CD1c-positive myeloid dendritic cell (primary cell): Measurements from ENCODE around the gene EXOC2.
"Not testable (repeated sequence)": the region's sequence is repeated elsewhere in the genome, so short reads cannot be mapped to it uniquely, and the experiment has no call there.

Experiments used
- DNase-seq: peaks from one replicate; pipeline ENCODE4 v3.0.0-alpha.2; 2016; ENCODE audit errors: extremely low spot score

The EXOC2 gene

GRCh38 chr6:635233-635632, 57.7 kb downstream of the EXOC2 start:
- DNase-seq: no peak

DNA sequence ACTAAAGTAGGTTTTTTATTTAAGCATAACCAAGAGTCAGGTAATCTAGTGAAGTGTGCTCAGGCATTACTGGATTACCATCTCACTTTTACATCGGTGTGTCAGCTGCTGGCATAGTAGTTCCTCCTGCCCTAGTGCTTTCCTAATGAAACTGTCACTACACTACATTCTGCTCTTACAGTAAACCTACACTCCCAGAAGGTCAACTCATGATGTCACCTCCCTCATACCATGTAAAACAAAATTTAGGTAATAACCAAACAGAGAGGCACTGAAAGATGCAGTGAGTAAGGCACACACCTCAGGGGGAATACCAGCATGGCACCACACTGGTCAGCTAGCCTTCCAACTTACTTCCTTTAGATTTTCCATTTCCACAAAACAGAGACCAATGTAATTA, 59.3 kb downstream of the EXOC2 start:
- DNase-seq: no peak

DNA sequence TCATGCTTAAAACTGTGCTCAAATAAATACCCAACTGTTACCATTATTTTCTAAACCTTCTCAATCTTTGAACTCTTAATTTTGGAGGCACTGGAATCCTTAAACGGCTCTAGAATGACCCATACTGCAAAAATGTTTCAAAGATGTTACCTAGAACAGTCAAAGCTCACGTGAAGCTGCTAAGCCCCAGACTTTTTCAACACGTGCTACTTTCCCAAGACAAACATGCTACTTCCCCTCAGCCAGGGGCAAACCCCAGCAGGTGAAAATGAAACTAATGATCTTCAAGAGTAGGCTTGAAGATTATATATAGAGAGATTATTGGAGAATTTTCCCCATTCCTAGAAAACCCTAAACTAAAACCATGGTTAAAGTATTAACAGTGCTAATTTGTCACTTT, 64.2 kb downstream of the EXOC2 start:
- no peak for DNase-seq

DNA sequence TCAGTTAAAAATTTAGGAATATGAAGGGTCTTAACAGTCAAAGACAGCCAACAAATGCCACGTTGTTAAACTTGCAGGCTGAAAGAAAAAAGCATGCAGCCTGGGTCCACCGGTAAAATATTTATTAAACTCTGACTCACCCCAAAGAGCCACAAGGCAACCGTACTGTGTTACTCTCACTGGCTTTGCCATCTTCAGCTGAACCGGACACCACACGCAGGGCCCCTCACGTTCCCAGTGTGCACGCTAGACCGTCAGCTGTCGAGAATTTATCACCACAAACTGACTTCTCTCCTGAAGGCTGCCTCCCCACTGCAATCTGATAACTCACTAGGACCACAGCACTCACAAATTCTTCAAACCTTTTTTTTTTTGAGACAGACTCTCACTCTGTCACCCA, 66.7 kb downstream of the EXOC2 start:
- no peak for DNase-seq

- DNase-seq: no peak
Measured at GRCh38 chr6:624979-625378, 68.0 kb downstream of the EXOC2 start.

- DNase-seq: no peak
Measured at GRCh38 chr6:622462-622861, 70.5 kb downstream of the EXOC2 start.

GRCh38 chr6:621931-622330, 71.0 kb downstream of the EXOC2 start:
- no peak for DNase-seq

DNA sequence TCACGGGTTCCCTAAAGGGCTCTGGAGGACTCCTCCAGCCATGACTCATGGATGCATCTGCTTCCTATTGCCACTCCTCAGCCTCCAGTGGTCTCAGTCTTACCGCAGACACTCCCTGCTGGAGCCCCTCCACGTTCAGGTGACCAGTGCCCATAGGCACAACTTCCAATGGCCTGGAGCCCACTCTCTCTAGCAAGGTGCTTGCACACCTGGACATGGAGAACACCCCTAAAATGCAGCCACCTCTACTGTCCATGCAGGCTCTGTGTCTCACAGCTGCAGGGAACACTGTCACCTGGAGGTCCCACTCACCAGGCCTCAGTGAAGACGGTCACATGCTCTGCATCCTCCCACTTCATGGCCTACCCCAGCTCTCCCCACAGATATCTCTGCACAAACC, 72.0 kb downstream of the EXOC2 start:
- DNase-seq: no peak

DNA sequence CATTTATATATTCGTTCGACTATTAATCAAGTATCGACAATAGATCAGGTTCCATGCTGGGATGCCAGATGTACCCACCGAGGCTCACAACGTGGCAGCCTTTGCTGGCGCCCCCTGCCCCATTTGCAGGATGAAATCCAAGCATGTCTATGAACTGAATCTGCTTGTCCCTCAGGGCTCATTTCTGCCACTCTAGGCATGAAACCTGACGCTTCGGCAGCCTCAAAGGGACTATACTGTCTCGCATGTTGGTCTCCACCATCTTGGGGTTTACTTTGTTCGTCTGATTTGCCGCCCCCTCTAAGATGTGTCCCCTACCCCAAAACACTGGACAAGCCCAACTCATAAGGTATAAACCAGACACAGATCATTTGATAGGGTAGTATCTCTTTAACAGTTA, 72.8 kb downstream of the EXOC2 start:
- DNase-seq: no peak

GRCh38 chr6:617456-618100, 75.4 kb downstream of the EXOC2 start:
- no peak for DNase-seq

- DNase-seq: no peak
Measured at GRCh38 chr6:613981-614380, 79.0 kb downstream of the EXOC2 start.

DNA sequence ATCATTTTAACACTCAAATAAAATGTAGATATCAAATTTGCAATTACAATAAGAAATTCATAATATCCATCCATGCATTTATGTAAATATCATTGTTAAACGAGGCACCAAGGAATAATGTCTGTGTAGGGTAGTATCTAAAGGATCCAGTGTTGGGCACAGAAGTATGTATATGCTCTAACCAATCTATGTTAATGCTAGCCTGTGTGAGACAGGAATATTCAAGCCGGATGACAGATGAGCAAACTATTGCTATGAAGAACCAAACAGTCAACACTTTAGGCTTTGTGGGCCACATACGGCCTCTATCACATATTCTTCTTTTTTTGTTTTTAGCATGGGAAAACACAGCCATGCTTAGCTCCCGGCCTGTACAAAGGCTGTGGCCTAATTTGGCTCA, 81.0 kb downstream of the EXOC2 start:
- DNase-seq: no peak

DNA sequence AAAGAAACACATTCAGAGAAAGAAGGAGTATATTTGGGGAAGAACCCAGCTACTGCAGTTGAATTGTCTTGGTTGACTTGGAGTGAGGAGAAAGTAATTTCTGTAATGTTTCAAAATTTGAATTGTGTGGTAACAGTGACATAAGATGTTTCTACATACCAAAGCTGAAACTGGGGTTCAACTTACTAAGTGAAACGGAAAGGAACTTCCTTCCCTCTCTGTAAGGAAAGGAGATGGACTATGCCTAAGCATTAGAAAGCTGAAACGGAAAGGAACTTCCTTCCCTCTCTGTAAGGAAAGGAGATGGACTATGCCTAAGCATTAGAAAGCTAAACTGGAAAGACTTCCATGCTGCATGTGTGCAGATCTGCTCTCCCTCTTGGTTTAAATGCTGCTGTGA, 82.1 kb downstream of the EXOC2 start:
- DNase-seq: peak; percentile 12

GRCh38 chr6:609905-610304, 83.0 kb downstream of the EXOC2 start:
- no peak for DNase-seq

GRCh38 chr6:606829-607379, 86.0 kb downstream of the EXOC2 start:
- no peak for DNase-seq

- DNase-seq: not testable (repeated sequence)
Measured at GRCh38 chr6:605895-606294, 87.0 kb downstream of the EXOC2 start.

- no peak for DNase-seq
Measured at GRCh38 chr6:604579-604978, 88.4 kb downstream of the EXOC2 start.

GRCh38 chr6:603265-603664, 89.7 kb downstream of the EXOC2 start:
- no peak for DNase-seq

- no peak for DNase-seq
Measured at GRCh38 chr6:599576-600448, 93.1 kb downstream of the EXOC2 start.

- no peak for DNase-seq
Measured at GRCh38 chr6:593907-594212, 99.1 kb downstream of the EXOC2 start.

GRCh38 chr6:593139-593906, 99.6 kb downstream of the EXOC2 start:
- DNase-seq: peak; percentile 73

- no peak for DNase-seq
Measured at GRCh38 chr6:589090-589489, 103.8 kb downstream of the EXOC2 start.

GRCh38 chr6:586553-586952, 106.4 kb downstream of the EXOC2 start:
- no peak for DNase-seq
